22Rv1 (cell line): ENCODE data around the gene POFUT1.

Experiments used
- ZFX ChIP-seq: fragments of 450-650 bp; IDR thresholded peaks from 2 replicates; pipeline ENCODE4 v1.6.1; 2017; ENCODE audit warnings: antibody characterized with exemption, borderline replicate concordance
- TF ChIP-seq, protein P1 (sequence below): fragments of 450-650 bp; IDR thresholded peaks from 2 replicates; pipeline ENCODE4 v1.5.1; 2017; ENCODE audit warnings: mild to moderate bottlenecking

DNA sequence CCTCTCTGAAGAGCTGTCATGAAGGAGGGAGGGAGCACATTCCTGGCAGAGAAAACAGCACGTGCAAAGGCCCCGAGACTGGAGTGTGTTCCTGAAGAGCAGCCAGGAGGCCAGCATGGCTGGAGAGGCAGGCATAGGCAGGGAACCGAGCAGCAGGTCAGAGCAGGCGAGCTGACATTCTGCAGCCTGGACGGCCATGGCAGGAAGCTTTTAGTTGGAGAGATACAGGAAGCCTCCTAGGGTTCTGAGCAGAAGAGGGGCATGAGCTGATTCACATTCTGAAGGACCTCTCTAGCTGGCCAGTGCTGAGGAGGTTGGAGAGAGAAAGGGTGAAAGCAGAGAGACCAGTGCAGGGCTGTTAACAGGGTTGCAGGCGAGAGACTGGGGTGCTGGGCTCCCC lies 29.7 kb downstream of the POFUT1 start:
- TF ChIP-seq, protein P1, sequence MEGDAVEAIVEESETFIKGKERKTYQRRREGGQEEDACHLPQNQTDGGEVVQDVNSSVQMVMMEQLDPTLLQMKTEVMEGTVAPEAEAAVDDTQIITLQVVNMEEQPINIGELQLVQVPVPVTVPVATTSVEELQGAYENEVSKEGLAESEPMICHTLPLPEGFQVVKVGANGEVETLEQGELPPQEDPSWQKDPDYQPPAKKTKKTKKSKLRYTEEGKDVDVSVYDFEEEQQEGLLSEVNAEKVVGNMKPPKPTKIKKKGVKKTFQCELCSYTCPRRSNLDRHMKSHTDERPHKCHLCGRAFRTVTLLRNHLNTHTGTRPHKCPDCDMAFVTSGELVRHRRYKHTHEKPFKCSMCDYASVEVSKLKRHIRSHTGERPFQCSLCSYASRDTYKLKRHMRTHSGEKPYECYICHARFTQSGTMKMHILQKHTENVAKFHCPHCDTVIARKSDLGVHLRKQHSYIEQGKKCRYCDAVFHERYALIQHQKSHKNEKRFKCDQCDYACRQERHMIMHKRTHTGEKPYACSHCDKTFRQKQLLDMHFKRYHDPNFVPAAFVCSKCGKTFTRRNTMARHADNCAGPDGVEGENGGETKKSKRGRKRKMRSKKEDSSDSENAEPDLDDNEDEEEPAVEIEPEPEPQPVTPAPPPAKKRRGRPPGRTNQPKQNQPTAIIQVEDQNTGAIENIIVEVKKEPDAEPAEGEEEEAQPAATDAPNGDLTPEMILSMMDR, result no peak
- no peak for TF ChIP-seq ZFX
